NK-92 (cell line): Measurements from ENCODE around the gene NFX1.
"Not testable (repeated sequence)": the region's sequence is repeated elsewhere in the genome, so short reads cannot be mapped to it uniquely, and the experiment has no call there.

Experiments used
- DNase-seq: peaks from one replicate; lab custom pipeline; 2025; ENCODE audit not compliant: unreplicated experiment; lab: John Stamatoyannopoulos, UW

Gene NFX1

GRCh38 chr9:33385979-33386640 lies 95.8 kb downstream of the NFX1 start:
- DNase-seq, result not testable (repeated sequence)

- not testable (repeated sequence) for DNase-seq
Observed at GRCh38 chr9:33386641-33386996, 96.3 kb downstream of the NFX1 start.

- not testable (repeated sequence) for DNase-seq
Observed at GRCh38 chr9:33386998-33387397, 96.7 kb downstream of the NFX1 start.

- DNase-seq, result no peak
Observed at GRCh38 chr9:33388110-33388994, 98.0 kb downstream of the NFX1 start.

- DNase-seq, result not testable (repeated sequence)
Observed at GRCh38 chr9:33391111-33391771, 100.9 kb downstream of the NFX1 start.

GRCh38 chr9:33392591-33393021 lies 102.3 kb downstream of the NFX1 start:
- not testable (repeated sequence) for DNase-seq

- DNase-seq, result no peak
Observed at GRCh38 chr9:33393581-33393980, 103.3 kb downstream of the NFX1 start.

GRCh38 chr9:33393986-33394385 lies 103.7 kb downstream of the NFX1 start:
- DNase-seq, result not testable (repeated sequence)

GRCh38 chr9:33395159-33395879 lies 105.0 kb downstream of the NFX1 start:
- not testable (repeated sequence) for DNase-seq

GRCh38 chr9:33397801-33398200 lies 107.5 kb downstream of the NFX1 start:
- DNase-seq, result not testable (repeated sequence)

- not testable (repeated sequence) for DNase-seq
Observed at GRCh38 chr9:33399047-33399446, 108.7 kb downstream of the NFX1 start.

- not testable (repeated sequence) for DNase-seq
Observed at GRCh38 chr9:33401809-33402208, 111.5 kb downstream of the NFX1 start.

GRCh38 chr9:33402371-33402770 lies 112.1 kb downstream of the NFX1 start, which contains the start of gene AQP7:
Gene AQP7, minus strand, starts transcription at chr9:33402568. Its CDS starts 1,306 bp downstream, at chr9:33401262.
- DNase-seq, result not testable (repeated sequence)

- no peak for DNase-seq
Observed at GRCh38 chr9:33403941-33404787, 113.8 kb downstream of the NFX1 start.

- DNase-seq, result no peak
Observed at GRCh38 chr9:33404788-33405362, 114.6 kb downstream of the NFX1 start.

GRCh38 chr9:33407061-33407460 lies 116.7 kb downstream of the NFX1 start:
- no peak for DNase-seq

GRCh38 chr9:33408087-33408486 lies 117.8 kb downstream of the NFX1 start:
- DNase-seq, result no peak

GRCh38 chr9:33414268-33414667 lies 124.0 kb downstream of the NFX1 start:
- no peak for DNase-seq

- DNase-seq, result no peak
Observed at GRCh38 chr9:33414889-33415500, 124.7 kb downstream of the NFX1 start.
